C4-2B (cell line): ENCODE results near the gene ZDHHC22.

Experiments used
- ZFX ChIP-seq: fragments of 450-650 bp; IDR thresholded peaks from 2 replicates; pipeline ENCODE4 v1.6.1; 2017
- TF ChIP-seq, protein P1 (sequence below): fragments of 450-650 bp; conservative IDR thresholded peaks from 2 replicates; pipeline ENCODE4 v1.5.1; 2017; ENCODE audit warnings: mild to moderate bottlenecking

DNA sequence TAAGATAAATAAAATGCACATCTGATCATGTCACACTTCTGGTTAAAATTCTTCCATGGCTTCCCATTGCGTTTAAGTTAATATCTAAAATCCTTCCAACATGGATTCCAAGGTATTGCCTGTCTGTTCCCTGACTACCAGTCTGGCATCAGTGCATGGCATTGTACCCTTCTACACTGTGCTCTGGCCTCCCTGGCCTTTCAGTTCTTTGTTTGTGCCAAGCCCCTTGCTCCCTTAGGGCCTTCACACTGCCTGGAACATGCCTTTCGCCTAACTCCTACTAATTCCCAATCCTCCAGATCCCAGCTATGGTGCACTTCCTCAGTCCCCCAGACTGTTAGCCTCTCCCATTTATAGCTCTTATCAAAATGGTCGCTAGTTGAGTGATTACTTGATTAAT, 37.2 kb downstream of the ZDHHC22 start:
- TF ChIP-seq, protein P1, sequence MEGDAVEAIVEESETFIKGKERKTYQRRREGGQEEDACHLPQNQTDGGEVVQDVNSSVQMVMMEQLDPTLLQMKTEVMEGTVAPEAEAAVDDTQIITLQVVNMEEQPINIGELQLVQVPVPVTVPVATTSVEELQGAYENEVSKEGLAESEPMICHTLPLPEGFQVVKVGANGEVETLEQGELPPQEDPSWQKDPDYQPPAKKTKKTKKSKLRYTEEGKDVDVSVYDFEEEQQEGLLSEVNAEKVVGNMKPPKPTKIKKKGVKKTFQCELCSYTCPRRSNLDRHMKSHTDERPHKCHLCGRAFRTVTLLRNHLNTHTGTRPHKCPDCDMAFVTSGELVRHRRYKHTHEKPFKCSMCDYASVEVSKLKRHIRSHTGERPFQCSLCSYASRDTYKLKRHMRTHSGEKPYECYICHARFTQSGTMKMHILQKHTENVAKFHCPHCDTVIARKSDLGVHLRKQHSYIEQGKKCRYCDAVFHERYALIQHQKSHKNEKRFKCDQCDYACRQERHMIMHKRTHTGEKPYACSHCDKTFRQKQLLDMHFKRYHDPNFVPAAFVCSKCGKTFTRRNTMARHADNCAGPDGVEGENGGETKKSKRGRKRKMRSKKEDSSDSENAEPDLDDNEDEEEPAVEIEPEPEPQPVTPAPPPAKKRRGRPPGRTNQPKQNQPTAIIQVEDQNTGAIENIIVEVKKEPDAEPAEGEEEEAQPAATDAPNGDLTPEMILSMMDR, result no peak
- TF ChIP-seq ZFX, result no peak
